Colonic mucosa (tissue), 4 donors: ENCODE results near the gene RAPGEF5. TPM values are rescaled to one million over a fixed set of nuclear protein-coding genes. Genes with fewer than 3 reads are reported as not detected.

Experiments
- DNase-seq: peaks from one replicate; pipeline ENCODE4 v3.0.0-alpha.2; 2020
- H3K27ac ChIP-seq: fragments of 200-600 bp; one replicate; pipeline ENCODE4 v1.8.0; 2021
- H3K27me3 ChIP-seq: fragments of 200-600 bp; one replicate; pipeline ENCODE4 v1.8.0; 2021
- H3K36me3 ChIP-seq: fragments of 200-600 bp; one replicate; pipeline ENCODE4 v1.8.0; 2021
- H3K4me1 ChIP-seq: fragments of 200-600 bp; one replicate; pipeline ENCODE4 v1.8.0; 2021; ENCODE audit warnings: mild to moderate bottlenecking
- H3K4me3 ChIP-seq: fragments of 200-600 bp; one replicate; pipeline ENCODE4 v1.8.0; 2021
- H3K9ac ChIP-seq, 2 donors: one replicate each; pipeline ENCODE4 v1.7.0; 2013; ENCODE audit warnings: control low read depth in 2 of 2, low read depth in 2 of 2, low read length in 2 of 2
- H3K9me3 ChIP-seq: fragments of 200-600 bp; one replicate; pipeline ENCODE4 v1.8.0; 2021
- intact Hi-C: fragments of 100-400 bp; cut with DNase I; formaldehyde crosslinking; loops from one replicate; pipeline ENCODE4 v1.14.1; 2022
- total RNA-seq, 2 donors: library from RNA; stranded (reverse); fragmentation: NEBNext Ultra II Directional in 1 of 2; extraction: Animal tissue kit (Norgen Biotek cat#: 25700) in 1 of 2; gene quantifications; one replicate each; pipeline ENCODE4 v1.2.1, GENCODE V29; 2021
- TF ChIP-seq, protein P1 (sequence below): fragments of 200-600 bp; IDR thresholded peaks from one replicate; pipeline ENCODE4 v1.8.0; 2022; ENCODE audit warnings: antibody characterized with exemption, mild to moderate bottlenecking
- donor health status: healthy.
- donor health status: DM: no; HTN: no; CAD: no.
- donor health status: DM: no; HTN: no; CAD: no.

Gene RAPGEF5
- total RNA-seq, 2 donors from 2014 or later: 39.9 to 42.2 TPM

DNA sequence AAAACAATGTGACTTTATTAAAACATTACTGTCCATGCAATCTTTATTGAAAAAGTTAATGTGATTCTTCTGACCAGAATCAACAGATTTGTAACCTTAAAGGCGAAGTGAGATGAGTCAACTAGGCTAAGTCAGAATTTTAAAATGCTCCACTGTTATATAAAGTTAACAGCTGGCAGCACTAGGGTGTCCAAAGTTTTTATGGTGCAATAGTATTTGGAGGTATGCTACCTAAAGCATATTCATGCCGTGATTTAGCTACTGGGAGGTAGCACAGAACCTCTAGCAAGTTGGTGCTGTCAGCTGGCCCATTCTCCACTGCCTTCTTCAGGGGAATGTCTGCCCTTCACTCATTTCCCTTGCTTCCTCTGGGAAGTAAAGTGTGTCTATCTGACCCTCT lies 126.7 kb downstream of the RAPGEF5 start:
- DNase-seq: no peak
- no peaks in the 10 kb centered on the region for H3K27me3 ChIP-seq
- no peaks in the 10 kb centered on the region for H3K4me1 ChIP-seq
- no peak overlapping the region for H3K27ac ChIP-seq
- no peaks in the 10 kb centered on the region for H3K36me3 ChIP-seq
- intact Hi-C loops: no loop called here
- no peak overlapping the region for H3K9ac ChIP-seq
- H3K4me3 ChIP-seq: no peak overlapping the region
- no peaks in the 10 kb centered on the region for H3K9me3 ChIP-seq
- TF ChIP-seq, protein P1, sequence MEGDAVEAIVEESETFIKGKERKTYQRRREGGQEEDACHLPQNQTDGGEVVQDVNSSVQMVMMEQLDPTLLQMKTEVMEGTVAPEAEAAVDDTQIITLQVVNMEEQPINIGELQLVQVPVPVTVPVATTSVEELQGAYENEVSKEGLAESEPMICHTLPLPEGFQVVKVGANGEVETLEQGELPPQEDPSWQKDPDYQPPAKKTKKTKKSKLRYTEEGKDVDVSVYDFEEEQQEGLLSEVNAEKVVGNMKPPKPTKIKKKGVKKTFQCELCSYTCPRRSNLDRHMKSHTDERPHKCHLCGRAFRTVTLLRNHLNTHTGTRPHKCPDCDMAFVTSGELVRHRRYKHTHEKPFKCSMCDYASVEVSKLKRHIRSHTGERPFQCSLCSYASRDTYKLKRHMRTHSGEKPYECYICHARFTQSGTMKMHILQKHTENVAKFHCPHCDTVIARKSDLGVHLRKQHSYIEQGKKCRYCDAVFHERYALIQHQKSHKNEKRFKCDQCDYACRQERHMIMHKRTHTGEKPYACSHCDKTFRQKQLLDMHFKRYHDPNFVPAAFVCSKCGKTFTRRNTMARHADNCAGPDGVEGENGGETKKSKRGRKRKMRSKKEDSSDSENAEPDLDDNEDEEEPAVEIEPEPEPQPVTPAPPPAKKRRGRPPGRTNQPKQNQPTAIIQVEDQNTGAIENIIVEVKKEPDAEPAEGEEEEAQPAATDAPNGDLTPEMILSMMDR: no peak

DNA sequence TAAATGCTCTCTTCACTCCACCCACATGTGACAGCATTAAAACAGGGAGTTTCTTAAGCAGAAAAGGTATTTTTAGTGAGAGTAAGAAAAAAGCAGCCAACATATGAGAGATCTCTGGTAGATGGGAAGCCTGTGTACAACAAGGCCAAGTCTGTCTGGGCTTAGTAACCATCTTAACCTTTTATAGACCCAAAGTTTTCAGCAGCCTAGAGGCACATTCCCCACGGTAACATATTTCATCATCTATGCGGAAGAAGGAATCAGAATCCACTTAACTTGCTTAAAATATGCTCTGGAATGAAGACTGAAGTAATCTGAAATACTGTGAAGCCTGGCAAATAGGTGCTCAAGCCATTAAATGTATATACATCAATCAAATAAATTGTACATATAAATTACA lies 127.8 kb downstream of the RAPGEF5 start:
- no peaks in the 10 kb centered on the region for H3K36me3 ChIP-seq
- H3K9me3 ChIP-seq: no peaks in the 10 kb centered on the region
- intact Hi-C loops: no loop called here
- H3K4me1 ChIP-seq: no peaks in the 10 kb centered on the region
- H3K9ac ChIP-seq: no peak overlapping the region
- no peaks in the 10 kb centered on the region for H3K27me3 ChIP-seq
- no peak overlapping the region for H3K4me3 ChIP-seq
- H3K27ac ChIP-seq: no peak overlapping the region
- DNase-seq: no peak
- TF ChIP-seq, protein P1: no peak

DNA sequence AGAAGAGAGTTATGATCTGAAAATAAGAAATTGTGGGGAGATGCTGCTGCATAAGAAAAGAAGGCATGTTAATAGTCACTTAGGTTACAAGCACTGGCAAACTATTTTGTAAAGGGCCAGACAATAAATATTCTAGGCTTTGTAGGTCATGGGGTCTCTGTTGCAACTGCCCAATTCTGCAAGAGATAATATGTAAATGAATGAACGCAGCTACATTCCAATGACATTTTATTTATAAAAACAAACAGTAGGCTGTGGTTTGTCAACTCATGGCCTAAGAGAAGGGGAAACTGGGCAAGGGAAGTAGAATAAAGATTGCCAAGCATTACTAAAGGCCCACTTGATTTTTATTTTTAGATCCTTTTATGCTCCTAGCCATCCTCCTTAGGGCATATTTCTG lies 133.1 kb downstream of the RAPGEF5 start:
- DNase-seq: no peak
- Histone ChIP-seq H3K36me3 (no peaks in the 10 kb centered on the region), H3K27ac (no peak overlapping the region), H3K9ac (no peak overlapping the region), H3K4me3 (no peak overlapping the region), H3K9me3 (no peaks in the 10 kb centered on the region), H3K4me1 (no peaks in the 10 kb centered on the region), H3K27me3 (no peaks in the 10 kb centered on the region)
- intact Hi-C loops: no loop called here
- TF ChIP-seq, protein P1: no peak

GRCh38 chr7:22220941-22221340 lies 136.0 kb downstream of the RAPGEF5 start:
- no peaks in the 10 kb centered on the region for H3K36me3 ChIP-seq
- DNase-seq: no peak
- no peaks in the 10 kb centered on the region for H3K27me3 ChIP-seq
- TF ChIP-seq, protein P1: no peak
- no peak overlapping the region for H3K9ac ChIP-seq
- no peak overlapping the region for H3K27ac ChIP-seq
- no peak overlapping the region for H3K4me3 ChIP-seq
- intact Hi-C loops: no loop called here
- H3K4me1 ChIP-seq: no peaks in the 10 kb centered on the region
- H3K9me3 ChIP-seq: no peaks in the 10 kb centered on the region

- Histone ChIP-seq H3K27ac (peak overlapping the region; percentile 11), H3K4me3 (no peak overlapping the region), H3K27me3 (no peaks in the 10 kb centered on the region), H3K9me3 (no peaks in the 10 kb centered on the region), H3K36me3 (no peaks in the 10 kb centered on the region), H3K4me1 (no peaks in the 10 kb centered on the region), H3K9ac (no peak overlapping the region)
- intact Hi-C loops: no loop called here
- DNase-seq: no peak
- TF ChIP-seq, protein P1: no peak
These were observed 137.0 kb downstream of the RAPGEF5 start for GRCh38 chr7:22219739-22220493.
